Activated T-cell treated with anti-CD3 and anti-CD28 coated beads for 48 hours (primary cell): ENCODE data around the gene MBD5.
"Not testable (repeated sequence)": the region's sequence is repeated elsewhere in the genome, so short reads cannot be mapped to it uniquely, and the experiment has no call there.

Experiments
- DNase-seq: peaks from one replicate; pipeline ENCODE4 v3.0.0-alpha.2; 2020; ENCODE audit warnings: low read depth

MBD5 gene

DNA sequence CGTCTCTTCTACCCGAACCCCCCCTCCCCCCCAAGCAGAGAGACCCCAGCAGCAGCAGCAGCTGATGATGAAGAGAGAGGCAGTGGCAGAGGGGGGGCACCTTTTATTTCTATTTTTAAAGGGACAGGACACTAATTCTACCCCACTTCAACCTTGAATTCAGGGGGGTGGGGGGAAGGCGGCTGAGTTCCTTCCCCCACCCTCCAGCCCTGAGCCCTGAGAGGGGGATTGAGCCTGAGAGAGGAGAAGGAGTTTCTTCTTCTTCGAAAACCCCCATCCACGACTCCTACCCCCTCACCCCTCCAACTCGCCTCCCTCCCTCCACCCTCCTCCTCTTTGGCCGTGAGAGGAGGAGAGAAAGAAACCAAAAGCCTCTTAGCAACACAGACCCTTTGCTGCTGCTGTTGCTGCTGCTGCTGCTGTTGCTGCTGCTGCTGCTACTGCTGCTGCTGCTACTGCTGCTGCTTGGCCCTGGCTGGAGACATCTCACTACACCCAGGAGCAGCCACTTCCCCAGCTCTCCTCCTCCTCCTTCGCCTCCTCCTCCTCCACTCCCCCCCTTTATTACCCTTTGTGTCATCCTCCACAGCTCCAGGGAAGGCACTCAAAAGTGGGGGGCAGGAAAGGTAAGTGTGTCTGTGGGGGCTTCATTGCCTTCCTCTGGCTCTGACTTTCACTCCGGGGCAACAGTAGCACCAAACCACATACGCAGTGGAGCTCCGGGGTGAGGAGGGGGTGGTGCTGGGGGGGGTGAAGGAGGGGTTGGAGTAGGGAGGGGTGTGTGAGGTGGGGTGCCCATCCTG lies at the start of gene MBD5:
Gene MBD5 (plus strand): TSS at position 33 of the 803 bp plus-strand sequence.
- peak; percentile 35 for DNase-seq

DNA sequence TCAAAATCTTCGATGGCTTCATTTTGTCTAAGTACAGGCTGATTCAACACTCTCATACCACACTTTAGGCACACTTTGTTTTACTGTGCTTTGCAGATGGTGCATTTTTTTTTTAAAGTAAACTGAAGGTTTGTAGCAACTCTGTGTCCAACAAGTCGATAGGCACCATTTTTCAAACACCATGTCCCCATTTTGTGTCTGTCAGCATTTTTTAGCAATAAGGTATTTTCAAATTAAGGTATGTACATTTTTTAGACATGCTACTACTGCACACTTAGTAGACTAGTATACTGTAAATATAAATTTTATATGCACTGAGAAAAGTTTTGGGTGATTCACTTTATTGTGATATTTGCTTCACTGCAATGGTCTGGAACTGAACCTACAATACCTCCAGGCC lies 44.8 kb upstream of the MBD5 start:
- no peak for DNase-seq

DNA sequence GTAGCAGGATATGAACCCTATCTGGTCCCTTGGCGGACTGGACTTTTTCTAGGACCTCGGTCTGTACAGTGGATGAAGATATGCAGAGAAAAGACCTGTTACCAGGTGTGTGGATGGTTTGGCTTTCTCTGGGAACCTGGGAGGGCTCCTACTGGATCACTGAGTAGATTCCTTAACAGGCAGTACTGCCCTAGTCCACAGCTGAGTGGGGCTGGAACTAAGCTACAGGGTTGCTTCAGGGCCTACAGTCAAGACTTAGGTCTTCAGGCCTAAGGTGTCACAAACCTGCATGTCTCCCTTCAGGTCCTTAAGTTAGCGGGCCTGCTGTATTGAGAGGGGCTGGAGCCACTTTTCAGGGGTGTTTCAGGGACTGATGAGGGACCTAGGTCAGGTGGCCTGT lies 43.2 kb upstream of the MBD5 start:
- no peak for DNase-seq

DNA sequence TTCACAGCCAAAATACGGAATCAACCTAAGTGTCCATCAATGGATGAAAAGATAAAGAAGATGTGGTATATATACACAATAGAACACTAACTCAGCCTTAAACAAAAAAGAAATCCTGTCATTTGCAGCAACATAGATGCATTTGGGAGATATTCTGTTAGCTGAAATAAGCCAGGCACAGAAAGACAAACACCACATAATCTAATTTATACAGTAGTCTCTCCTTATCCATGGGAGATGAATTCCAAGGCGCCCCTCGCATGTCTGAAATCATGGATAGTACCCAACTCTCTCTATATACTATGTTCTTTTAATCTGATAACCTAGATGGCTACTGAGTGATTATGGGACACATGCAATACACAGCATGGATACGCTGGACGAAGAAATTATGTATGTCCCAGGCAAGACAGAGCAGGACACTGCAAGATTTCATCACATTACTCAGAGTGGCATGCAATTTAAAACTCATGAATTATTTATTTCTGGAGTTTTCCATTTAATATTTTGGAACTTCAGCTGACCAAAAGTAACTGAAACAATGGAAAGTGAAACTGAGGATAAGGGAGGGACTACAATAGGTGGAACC lies 39.9 kb upstream of the MBD5 start:
- DNase-seq = no peak

DNA sequence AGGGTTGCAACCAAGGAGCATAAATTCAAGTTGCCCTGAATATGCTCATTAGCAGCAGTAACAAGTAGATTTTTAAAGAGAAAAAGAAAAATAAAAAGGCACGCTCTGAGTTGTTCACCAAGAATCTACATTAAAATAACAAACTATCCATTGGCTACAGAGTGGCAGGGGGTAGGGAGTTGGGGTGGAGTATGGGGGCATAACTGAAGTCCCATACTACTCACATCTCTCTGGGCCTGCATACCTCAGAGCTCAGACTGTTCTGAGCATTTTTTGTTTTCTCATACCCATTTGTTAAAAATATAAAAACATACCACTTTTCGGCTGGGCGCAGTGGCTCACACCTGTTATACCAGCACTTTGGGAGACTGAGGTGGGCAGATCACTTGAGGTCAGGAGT lies 31.8 kb upstream of the MBD5 start:
- no peak for DNase-seq

DNA sequence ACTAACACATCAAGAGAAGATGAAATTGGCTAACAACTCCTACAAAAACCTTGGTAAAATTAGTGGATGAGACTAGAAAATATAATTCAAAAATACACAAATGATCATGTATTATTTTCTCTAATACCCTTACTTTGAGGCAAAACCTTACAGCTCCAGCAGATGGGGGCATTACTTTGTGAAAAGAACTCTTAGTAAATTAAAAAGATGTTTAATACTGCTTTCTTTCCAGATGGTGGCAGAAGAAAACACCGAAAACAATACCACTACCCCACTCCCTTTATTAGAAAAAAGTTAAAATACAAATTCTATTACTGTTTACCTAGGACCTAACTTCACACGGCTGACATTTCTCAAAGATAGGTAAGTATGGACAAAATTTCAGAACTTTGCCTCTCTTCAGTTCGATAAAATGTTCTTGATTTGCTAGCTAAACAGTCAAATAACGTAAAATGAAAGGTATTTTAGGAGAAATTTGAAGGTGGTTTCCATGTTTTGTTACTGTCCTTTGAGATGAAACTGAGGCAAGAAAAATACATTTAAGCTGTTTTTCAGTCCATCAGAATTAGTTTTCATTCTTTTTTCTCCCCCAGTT lies 31.0 kb upstream of the MBD5 start:
- no peak for DNase-seq

DNA sequence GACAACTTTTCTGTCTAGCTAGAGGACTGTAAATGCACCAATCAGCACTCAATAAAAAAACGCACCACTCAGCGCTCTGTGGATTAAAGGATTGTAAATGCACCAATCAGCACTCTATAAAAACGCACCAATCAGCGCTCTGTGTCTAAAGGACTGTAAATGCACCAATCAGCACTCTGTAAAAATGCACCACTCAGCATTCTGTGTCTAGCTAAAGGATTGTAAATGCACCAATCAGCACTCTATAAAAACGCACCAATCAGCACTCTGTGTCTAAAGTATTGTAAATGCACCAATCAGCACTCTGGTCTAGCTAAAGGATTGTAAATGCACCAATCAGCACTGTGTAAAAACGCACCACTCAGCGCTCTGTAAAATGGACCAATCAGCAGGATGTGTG lies 25.9 kb upstream of the MBD5 start:
- not testable (repeated sequence) for DNase-seq

DNA sequence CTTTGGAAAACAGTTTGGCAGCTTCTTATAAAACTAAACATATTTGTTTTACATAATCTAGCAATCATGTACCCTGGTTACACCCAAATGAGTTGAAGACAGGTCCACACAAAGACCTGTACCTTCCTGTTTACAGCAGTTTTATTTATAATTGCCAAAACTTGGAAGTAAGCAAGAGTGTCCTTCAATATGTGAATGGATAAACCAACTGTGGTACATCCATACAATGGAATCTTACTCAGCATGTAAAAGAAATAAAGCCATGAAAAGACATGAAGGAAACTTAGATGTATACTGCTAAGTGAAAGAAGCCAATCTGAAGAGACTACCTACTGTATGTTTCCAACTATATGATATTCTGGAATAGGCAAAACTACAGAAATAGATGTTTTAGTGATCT lies 24.1 kb upstream of the MBD5 start:
- no peak for DNase-seq

DNA sequence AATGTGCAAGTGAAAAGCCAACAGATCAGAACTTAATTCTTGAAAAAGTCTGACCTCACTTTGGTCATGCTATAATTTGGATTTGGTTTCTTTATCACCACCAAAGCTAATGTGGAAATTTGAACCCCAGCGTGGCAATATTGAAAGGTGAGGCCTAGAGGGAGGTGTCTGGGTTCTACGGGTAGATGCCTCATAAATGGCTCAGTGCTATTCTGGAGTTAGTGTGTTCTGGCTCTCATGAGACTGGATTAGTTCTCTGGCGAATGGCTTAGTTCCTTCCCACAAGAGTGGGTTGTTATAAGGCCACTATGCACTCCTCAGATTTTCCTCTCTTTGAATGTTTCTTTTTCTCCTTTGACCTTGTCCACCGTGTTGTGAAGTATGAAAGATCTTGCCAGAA lies 22.7 kb upstream of the MBD5 start:
- DNase-seq = no peak

DNA sequence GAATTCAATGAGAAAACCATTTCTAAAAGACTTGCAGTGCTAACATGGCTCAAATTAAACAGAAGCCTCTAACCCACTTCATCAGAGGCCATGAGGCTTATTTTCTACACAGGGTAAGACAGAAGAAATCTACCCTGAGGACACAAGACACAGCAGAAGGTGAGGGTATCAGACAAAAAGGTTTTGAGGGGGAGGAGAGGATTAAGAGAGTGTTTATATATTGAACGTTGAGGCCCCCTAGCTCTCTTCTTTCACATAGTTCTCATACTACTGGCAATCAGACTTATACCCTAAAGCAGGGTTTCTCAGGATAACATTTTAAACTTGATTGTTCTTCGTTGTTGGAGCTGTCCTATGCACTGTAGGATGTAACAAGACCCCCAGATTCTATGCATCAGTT lies 21.8 kb upstream of the MBD5 start:
- no peak for DNase-seq

DNA sequence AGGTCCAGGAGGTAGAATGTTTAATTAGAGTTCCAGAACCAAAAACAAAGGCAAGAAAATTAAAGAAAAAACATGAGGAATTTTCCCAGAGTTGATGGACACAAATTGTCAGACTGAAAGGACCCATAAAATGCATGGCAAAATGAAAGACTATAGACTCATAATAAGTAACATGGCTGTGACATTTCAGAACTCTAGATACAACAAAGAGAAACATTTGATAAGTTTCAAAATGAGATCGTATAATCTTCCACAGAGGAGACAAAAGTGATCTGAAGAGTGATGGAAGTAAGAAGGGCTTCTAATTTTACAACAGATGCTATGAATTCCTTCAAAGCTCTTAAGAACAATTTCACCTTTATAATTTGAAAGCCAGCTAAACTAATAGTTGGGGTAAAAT lies 20.8 kb upstream of the MBD5 start:
- no peak for DNase-seq

DNA sequence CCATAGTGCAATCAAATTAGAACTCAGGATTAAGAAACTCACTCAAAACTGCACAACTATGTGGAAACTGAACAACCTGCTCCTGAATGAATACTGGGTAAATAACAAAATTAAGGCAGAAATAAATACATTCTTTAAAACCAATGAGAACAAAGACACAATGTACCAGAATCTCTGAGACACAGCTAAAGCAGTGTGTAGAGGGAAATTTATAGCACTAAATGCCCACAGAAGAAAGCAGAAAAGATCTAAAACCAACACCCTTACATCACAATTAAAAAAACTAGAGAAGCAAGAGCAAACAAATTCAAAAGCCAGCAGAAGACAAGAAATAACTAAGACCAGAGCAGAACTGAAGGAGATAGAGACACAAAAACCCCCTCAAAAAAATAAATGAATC lies 18.5 kb upstream of the MBD5 start:
- not testable (repeated sequence) for DNase-seq

DNA sequence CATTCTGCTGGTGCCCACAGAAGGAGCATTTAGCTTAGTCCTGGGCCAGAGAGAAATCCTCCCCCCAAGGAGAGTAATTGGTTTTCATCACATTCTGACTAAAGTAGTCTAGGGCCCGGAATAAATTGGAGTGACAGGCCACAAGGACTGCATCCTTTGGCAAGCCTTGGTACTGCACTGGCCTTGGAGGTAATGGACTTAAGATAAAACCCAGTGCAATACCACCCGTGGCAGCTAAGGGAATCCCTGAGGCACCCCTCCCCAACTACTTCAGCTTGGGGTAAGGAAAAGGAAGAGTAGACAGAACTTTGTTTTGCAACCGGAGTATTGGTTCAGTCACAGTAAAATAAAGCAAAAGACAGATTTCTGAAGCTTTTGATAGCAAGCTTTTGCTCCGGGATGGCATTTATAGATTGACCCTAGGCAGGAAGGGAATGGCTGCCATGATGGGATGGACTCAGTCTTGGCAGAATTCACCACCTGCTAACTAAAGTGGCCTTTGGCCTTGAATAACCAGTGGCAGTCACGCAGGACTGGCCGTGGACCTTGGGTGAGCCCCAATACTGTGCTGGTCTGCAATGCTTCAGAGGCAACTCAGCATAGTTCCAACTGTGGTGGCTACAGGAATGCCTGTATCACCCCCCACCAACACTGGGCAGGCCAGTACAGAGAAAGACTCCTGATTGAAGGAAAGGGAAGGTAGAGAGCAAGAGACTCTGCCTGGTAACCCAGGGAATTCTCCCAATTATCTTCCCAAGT lies 14.5 kb upstream of the MBD5 start:
- no peak for DNase-seq

DNA sequence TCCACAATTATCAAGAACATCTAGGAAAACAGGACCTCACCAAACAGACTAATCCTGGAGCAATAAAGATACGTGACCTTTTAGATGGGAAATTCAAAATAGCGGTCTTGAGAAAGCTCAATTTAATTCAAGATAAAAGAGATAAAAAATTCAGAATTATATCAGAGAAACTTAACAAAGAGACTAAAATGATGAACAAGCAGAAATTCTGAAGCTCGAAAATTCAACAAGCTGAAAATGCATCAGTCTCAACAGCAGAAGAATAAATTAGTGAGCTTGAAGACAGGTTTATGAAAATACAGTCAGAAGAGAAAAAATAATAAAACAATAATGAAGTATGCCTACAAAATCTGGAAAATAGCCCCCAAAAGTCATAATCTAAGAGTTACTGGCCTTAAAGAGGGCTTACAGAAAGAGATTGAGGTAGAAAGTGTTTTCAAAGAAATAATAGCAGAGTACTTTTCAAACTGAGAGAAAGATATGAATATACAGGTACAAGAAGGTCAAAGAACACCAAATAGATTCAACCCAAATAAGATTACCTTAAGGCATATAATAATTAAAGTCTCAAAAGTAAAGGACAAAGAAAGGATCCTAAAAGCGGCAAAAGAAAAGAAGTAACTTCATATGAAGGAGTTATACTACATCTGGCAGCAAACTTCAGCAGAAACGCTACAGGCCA lies 13.5 kb upstream of the MBD5 start:
- DNase-seq = no peak

DNA sequence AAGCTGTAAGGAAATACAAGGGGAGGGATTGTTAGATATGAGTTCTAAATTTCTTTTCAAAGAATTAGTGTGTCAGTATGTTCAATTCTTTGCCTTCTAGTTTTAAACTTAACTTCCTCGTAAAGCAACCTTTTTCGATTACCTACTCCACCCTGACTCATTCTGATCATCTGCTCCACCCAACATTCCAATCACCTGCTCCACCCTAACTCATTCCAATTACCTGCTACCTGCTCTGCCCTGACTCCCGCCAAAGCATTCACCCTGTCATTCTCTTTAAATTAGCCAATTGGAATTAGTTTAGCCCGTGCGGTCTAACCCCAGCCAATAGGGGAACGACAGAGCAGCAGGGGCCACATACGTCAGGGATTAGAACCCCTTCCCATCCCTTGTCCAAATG lies 12.5 kb upstream of the MBD5 start:
- not testable (repeated sequence) for DNase-seq

DNA sequence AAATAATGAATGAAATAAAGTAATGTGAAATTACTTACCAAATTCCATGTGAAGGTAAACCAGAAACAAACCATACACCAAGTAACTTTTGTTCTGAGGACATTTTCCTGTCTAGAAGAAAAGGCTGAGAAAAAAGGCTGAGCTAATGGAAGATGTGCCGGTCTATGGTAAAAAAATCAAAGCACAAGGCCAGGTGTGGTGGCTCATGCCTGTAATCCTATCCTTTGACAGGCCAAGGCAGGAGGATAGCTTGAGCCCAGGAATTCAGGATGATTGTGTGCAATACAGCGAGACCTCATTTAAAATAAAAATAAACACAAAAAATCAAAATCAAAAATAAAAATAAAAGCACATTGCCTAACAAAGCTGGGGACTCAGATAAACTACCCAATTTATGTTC lies 7.0 kb upstream of the MBD5 start:
- DNase-seq = no peak

DNA sequence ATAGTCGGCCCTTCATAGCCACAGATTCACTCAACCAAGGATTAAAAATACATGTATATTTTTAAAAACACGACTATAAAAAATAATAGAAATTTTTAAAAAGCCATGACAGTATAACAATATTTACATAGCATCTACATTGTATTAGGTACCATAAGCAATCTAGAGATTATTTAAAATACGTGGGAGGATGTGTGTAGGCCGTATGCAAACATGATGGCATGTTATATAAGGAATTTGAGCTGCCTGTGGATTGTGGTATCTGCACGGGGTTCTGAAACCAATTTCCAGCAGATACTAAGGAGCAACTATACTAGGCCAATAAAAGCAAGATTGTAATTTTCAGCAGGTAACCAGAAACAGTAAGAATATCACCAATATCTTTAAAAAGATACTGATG lies 6.3 kb upstream of the MBD5 start:
- no peak for DNase-seq

DNA sequence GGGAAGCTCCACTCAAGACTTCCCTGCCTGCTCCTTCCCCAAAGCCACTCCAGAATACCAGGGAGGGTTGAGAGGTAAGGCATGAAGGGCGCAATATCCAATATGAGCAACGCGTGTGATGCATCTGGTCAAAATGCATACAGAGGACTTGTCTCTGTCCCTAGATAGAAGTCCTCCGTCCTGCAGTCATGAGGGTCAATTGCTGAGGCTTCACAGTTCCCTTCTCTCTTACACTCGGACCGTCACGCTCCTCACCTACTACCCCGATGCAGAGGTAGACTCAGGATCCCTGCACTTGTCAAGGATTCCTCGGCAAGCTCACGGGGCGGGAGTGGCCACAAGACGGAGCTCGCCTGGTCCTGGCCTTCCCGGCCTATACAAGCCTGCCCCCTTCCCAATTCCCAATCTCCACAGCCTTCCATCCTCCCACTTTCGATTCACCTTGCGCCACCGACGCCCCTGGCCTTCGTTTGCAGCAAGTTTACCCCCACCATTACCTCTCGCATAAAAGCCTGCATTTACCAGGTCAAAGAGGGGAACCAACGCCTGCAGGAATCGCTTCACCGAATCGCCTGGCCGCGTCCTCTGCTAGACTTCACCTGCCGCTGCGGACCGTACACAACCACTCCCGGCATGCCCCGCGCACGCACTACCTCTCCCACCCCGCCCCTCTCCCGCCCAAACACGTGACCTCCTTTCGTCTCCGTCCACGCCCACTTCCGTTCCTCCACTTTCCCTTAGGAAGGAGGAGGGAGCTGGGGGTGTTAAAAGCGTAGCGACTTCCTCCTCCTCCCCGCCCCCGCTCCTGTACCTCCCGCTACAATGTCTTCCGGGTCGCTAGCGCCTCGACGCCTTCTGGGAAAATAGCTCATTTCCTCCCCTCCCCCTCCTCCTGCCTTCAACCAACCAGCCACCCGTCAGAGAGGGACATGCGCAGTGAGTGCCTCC lies 506 bp upstream of the MBD5 start, which contains the start of gene ORC4:
Gene ORC4 (minus strand): TSS at position 627 of the 948 bp plus-strand sequence. CDS start 44,779 bp downstream, outside the sequence.
- DNase-seq = peak; percentile 88

DNA sequence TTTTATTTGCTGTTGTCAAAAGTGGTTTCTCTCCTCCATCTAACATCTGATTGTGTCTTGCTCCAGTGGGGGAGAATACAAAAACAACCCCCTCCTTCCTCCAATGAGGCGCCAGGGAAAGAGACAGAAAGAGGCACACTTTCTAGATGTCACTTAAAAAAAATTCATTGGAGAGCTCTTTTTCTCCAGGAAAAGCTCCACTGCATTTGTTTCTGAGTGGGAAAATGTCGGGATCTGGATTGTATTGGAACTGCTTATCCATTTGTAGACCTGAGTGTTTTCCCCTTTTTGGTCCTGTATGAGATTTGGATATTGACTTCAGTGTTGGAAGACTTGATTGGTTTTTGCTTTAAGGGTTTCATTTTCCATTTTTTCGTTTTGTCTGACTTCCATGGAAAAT lies 995 bp downstream of the MBD5 start:
- no peak for DNase-seq

DNA sequence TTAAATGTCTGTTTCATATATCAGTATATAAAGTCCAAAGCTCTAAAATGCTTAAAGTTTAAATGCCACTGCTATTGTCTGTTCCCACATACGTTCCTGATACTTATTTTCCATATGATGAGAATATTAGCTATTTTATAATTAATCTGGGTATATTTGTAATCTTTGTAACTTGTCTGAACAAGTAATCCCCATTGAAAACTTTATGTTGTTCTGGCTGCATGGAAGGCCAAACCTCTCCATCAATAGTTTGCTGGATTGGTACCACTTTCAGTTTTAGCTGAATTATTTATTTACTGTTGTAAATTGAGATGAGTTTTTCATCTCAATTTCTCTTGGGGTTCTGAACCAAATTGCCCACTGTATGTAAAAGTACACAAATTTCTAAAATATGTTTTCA lies 1.5 kb downstream of the MBD5 start:
- no peak for DNase-seq

DNA sequence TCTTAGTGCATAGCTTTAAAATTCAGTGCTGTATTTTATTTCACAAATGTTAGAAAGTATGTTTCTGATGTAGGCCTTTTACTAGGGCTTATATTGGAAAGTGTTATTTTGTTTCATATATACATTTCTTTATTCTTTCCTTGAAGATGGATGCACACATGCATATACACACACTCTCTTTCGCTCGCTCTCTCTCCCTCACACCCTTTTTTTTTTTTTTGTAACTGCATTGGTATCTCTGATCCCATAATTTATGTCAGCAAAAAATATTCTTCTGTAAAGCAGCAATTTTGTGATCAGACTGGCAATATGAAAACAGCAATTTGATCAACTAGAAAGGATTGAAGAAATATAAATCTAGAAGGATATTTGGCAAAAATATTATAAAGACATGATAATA lies 2.0 kb downstream of the MBD5 start:
- no peak for DNase-seq
